MM.1S (cell line): Measurements from ENCODE around the gene SMARCD3.

Experiments
- EZH2 ChIP-seq: fragments of 300-600 bp; sonication (generic); optimal IDR thresholded peaks from 2 replicates; pipeline ENCODE3; 2017; ENCODE audit warnings: low read depth, mild to moderate bottlenecking, antibody characterized with exemption, low read length, mixed read lengths
- EZH2phosphoT487 ChIP-seq: fragments of 300-600 bp; sonication (generic); IDR thresholded peaks from 2 replicates; pipeline ENCODE4 v1.6.1; 2018; ENCODE audit warnings: antibody characterized with exemption, low read length
- TF ChIP-seq, protein P1 (sequence below): fragments of 300-600 bp; sonication (generic); IDR thresholded peaks from 2 replicates; pipeline ENCODE4 v1.5.1; 2016; ENCODE audit warnings: antibody characterized with exemption, low read length, mixed read lengths

GRCh38 chr7:151274936-151275812 is 26.7 kb upstream of the SMARCD3 start:
- TF ChIP-seq, protein P1, sequence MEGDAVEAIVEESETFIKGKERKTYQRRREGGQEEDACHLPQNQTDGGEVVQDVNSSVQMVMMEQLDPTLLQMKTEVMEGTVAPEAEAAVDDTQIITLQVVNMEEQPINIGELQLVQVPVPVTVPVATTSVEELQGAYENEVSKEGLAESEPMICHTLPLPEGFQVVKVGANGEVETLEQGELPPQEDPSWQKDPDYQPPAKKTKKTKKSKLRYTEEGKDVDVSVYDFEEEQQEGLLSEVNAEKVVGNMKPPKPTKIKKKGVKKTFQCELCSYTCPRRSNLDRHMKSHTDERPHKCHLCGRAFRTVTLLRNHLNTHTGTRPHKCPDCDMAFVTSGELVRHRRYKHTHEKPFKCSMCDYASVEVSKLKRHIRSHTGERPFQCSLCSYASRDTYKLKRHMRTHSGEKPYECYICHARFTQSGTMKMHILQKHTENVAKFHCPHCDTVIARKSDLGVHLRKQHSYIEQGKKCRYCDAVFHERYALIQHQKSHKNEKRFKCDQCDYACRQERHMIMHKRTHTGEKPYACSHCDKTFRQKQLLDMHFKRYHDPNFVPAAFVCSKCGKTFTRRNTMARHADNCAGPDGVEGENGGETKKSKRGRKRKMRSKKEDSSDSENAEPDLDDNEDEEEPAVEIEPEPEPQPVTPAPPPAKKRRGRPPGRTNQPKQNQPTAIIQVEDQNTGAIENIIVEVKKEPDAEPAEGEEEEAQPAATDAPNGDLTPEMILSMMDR: no peak
- TF ChIP-seq EZH2 (no peak), EZH2phosphoT487 (no peak)
